H9 (cell line): ENCODE data around the gene ARVCF. TPM values are rescaled to one million over a fixed set of nuclear protein-coding genes. Genes with fewer than 3 reads are reported as not detected.

ENCODE experiments used
- DNase-seq: peaks from one replicate; pipeline ENCODE4 v3.0.0-alpha.2; 2017
- H2AFZ ChIP-seq: one replicate; pipeline ENCODE4 v1.6.1; 2013; ENCODE audit warnings: mild to moderate bottlenecking, low read length, control low read depth, moderate library complexity
- H2AK5ac ChIP-seq: 2 replicates; pipeline ENCODE4 v1.6.1; 2013; ENCODE audit warnings: low read length, control low read depth, mixed read lengths; ENCODE audit not compliant: insufficient read length
- H2BK120ac ChIP-seq: one replicate; pipeline ENCODE4 v1.6.1; 2013; ENCODE audit warnings: low read depth, mild to moderate bottlenecking, low read length, control low read depth, inconsistent platforms; ENCODE audit not compliant: poor library complexity, severe bottlenecking
- H2BK12ac ChIP-seq: 2 replicates; pipeline ENCODE4 v1.6.1; 2013; ENCODE audit warnings: low read length, control low read depth, mixed read lengths, low read depth; ENCODE audit not compliant: insufficient read length
- H2BK15ac ChIP-seq: 2 replicates; pipeline ENCODE4 v1.6.1; 2013; ENCODE audit warnings: low read depth, low read length, control low read depth
- H2BK20ac ChIP-seq: one replicate; pipeline ENCODE4 v1.6.1; 2013; ENCODE audit warnings: low read depth, mild to moderate bottlenecking, low read length, control low read depth, inconsistent platforms; ENCODE audit not compliant: poor library complexity, severe bottlenecking
- H2BK5ac ChIP-seq: 2 replicates; pipeline ENCODE4 v1.6.1; 2013; ENCODE audit warnings: low read length, control low read depth, mixed read lengths; ENCODE audit not compliant: insufficient read length
- H3K14ac ChIP-seq: 2 replicates; pipeline ENCODE4 v1.6.1; 2013; ENCODE audit warnings: low read length, control low read depth; ENCODE audit not compliant: insufficient read depth
- H3K18ac ChIP-seq: 2 replicates; pipeline ENCODE4 v1.6.1; 2013; ENCODE audit warnings: low read depth, mild to moderate bottlenecking, mixed read lengths, low read length, control low read depth; ENCODE audit not compliant: insufficient read length
- H3K23ac ChIP-seq: 2 replicates; pipeline ENCODE4 v1.6.1; 2013; ENCODE audit warnings: low read length, control low read depth, mixed read lengths, low read depth; ENCODE audit not compliant: insufficient read length
- H3K23me2 ChIP-seq: 2 replicates; pipeline ENCODE4 v1.6.1; 2013; ENCODE audit warnings: low read depth, mild to moderate bottlenecking, mixed read lengths, low read length, control low read depth; ENCODE audit not compliant: insufficient read length, poor library complexity, severe bottlenecking
- H3K27ac ChIP-seq: 2 replicates; pipeline ENCODE4 v1.5.1; 2013; ENCODE audit warnings: low read length, control low read depth, mixed read lengths, low read depth; ENCODE audit not compliant: insufficient read length
- H3K27me3 ChIP-seq: 2 replicates; pipeline ENCODE4 v1.6.1; 2013; ENCODE audit warnings: low read length, control low read depth, inconsistent platforms; ENCODE audit not compliant: insufficient read depth
- H3K4ac ChIP-seq: 2 replicates; pipeline ENCODE4 v1.6.1; 2013; ENCODE audit warnings: low read depth, mild to moderate bottlenecking, control low read depth, inconsistent platforms, low read length, moderate library complexity
- H3K4me1 ChIP-seq: 2 replicates; pipeline ENCODE4 v1.6.1; 2013; ENCODE audit warnings: low read length, control low read depth, inconsistent platforms; ENCODE audit not compliant: insufficient read depth
- H3K4me2 ChIP-seq: 2 replicates; pipeline ENCODE4 v1.6.1; 2013; ENCODE audit warnings: low read length, control low read depth, mixed read lengths; ENCODE audit not compliant: insufficient read length, insufficient read depth
- H3K56ac ChIP-seq: 2 replicates; pipeline ENCODE4 v1.6.1; 2013; ENCODE audit warnings: low read depth, mild to moderate bottlenecking, mixed read lengths, low read length, control low read depth; ENCODE audit not compliant: insufficient read length
- H3K79me1 ChIP-seq: 2 replicates; pipeline ENCODE4 v1.6.1; 2013; ENCODE audit warnings: low read depth, mild to moderate bottlenecking, moderate library complexity, low read length, control low read depth, inconsistent platforms; ENCODE audit not compliant: insufficient read depth, poor library complexity, severe bottlenecking
- H3K79me2 ChIP-seq: 2 replicates; pipeline ENCODE4 v1.6.1; 2013; ENCODE audit warnings: low read length, control low read depth, inconsistent platforms; ENCODE audit not compliant: insufficient read depth
- H3K9ac ChIP-seq: 2 replicates; pipeline ENCODE4 v1.6.1; 2013; ENCODE audit warnings: low read length, control low read depth, mixed read lengths; ENCODE audit not compliant: insufficient read length; ENCODE audit errors: extremely low read depth
- H3K9me3 ChIP-seq: one replicate; pipeline ENCODE4 v1.6.1; 2013; ENCODE audit warnings: low read depth, low read length, inconsistent platforms; ENCODE audit not compliant: control insufficient read depth
- H3T11ph ChIP-seq: one replicate; pipeline ENCODE4 v1.6.1; 2013; ENCODE audit warnings: mild to moderate bottlenecking, low read length, control low read depth, inconsistent platforms
- H4K20me1 ChIP-seq: one replicate; pipeline ENCODE4 v1.6.1; 2013; ENCODE audit not compliant: control insufficient read depth, insufficient read length, insufficient read depth
- H4K5ac ChIP-seq: 2 replicates; pipeline ENCODE4 v1.6.1; 2013; ENCODE audit warnings: low read depth, mild to moderate bottlenecking, mixed read lengths, low read length, control low read depth; ENCODE audit not compliant: insufficient read length
- H4K8ac ChIP-seq: replicated peaks from 2 replicates; pipeline ENCODE4 v1.6.1; 2013; ENCODE audit warnings: low read length, control low read depth, mixed read lengths, low read depth; ENCODE audit not compliant: insufficient read length
- H4K91ac ChIP-seq: 2 replicates; pipeline ENCODE4 v1.6.1; 2013; ENCODE audit warnings: low read depth, mild to moderate bottlenecking, moderate library complexity, mixed read lengths, low read length, control low read depth; ENCODE audit not compliant: insufficient read length
- H3K27ac Mint-ChIP-seq, 3 experiments: 2 replicates in 2 of 3; 3 replicates in 1 of 3; pipeline ENCODE4 v1.8.0; 2020 to 2021; ENCODE audit warnings: mixed read lengths in 3 of 3, mild to moderate bottlenecking in 1 of 3, moderate library complexity in 1 of 3
- H3K27me3 Mint-ChIP-seq: 2 replicates; pipeline ENCODE4 v1.8.0; 2021; ENCODE audit warnings: low read depth, mild to moderate bottlenecking, moderate library complexity, mixed read lengths
- H3K36me3 Mint-ChIP-seq, 3 experiments: 2 replicates in 2 of 3; 3 replicates in 1 of 3; pipeline ENCODE4 v1.8.0; 2020 to 2021; ENCODE audit warnings: low read depth in 3 of 3, mixed read lengths in 3 of 3; ENCODE audit not compliant: insufficient read depth in 1 of 3
- H3K4me1 Mint-ChIP-seq, 2 experiments: 2 replicates each; pipeline ENCODE4 v1.8.0; 2020; ENCODE audit warnings: mixed read lengths in 2 of 2
- H3K4me3 Mint-ChIP-seq, 2 experiments: 2 replicates in 1 of 2; 3 replicates in 1 of 2; pipeline ENCODE4 v1.8.0; 2020 to 2021; ENCODE audit warnings: mild to moderate bottlenecking in 2 of 2, mixed read lengths in 2 of 2, moderate library complexity in 1 of 2
- H3K9me3 Mint-ChIP-seq, 2 experiments: 2 replicates in 1 of 2; 3 replicates in 1 of 2; pipeline ENCODE4 v1.8.0; 2020; ENCODE audit warnings: mild to moderate bottlenecking in 2 of 2, mixed read lengths in 2 of 2, moderate library complexity in 1 of 2
- CTCF ChIP-seq: fragments of 200-600 bp; sonication (generic); conservative IDR thresholded peaks from 3 replicates; pipeline ENCODE4 v1.8.0; 2021; ENCODE audit warnings: antibody characterized with exemption, mild to moderate bottlenecking
- WGBS: extraction: QIAGEN DNeasy Blood & Tissue Kit; methylation state at CpG from one replicate; pipeline ENCODE4 v1.1.7; 2013; ENCODE audit warnings: missing lambda C conversion rate, low lambda C conversion rate, mixed read lengths; ENCODE audit not compliant: insufficient read length; ENCODE audit errors: extremely low coverage; 5-methylcytosine and 5-hydroxymethylcytosine counted together
- total RNA-seq: library from RNA; stranded (reverse); gene quantifications from 2 replicates; pipeline ENCODE4 v1.2.1, GENCODE V29; 2021

The ARVCF gene
- total RNA-seq, 1 experiment from 2014 or later = 40.7 TPM

GRCh38 chr22:20058989-20059770 is 42.6 kb upstream of the ARVCF start:
- Mint-ChIP-seq H3K4me1 (no peaks in the 10 kb centered on the region), H3K9me3 (no peaks in the 10 kb centered on the region), H3K27ac (no peak overlapping the region; a peak in 1 of 7 replicates), H3K36me3 (peaks cover 0 to 5% (median 3%) of the 10 kb centered on the region in 3 experiments; a peak in 2 of 7 replicates), H3K27me3 (no peaks in the 10 kb centered on the region; the same call in 1 of the 2 replicates), H3K4me3 (no peak overlapping the region)
- no peak overlapping the region for H2BK5ac ChIP-seq
- H3K4me1 ChIP-seq = no peaks in the 10 kb centered on the region
- no peak overlapping the region for H4K91ac ChIP-seq
- no peak overlapping the region for H3K14ac ChIP-seq
- H2BK120ac ChIP-seq = no peak overlapping the region
- no peak overlapping the region for H4K8ac ChIP-seq
- H3K18ac ChIP-seq = no peak overlapping the region
- H3K27ac ChIP-seq = no peak overlapping the region
- H3K9ac ChIP-seq = no peak overlapping the region
- no CpG with 5 or more reads among the region's 10 CpGs for WGBS
- TF ChIP-seq CTCF = no peak
- no peaks in the 10 kb centered on the region for H3K79me1 ChIP-seq
- H4K5ac ChIP-seq = no peak overlapping the region
- H3K23ac ChIP-seq = no peak overlapping the region
- no peak overlapping the region for H2AFZ ChIP-seq
- H2AK5ac ChIP-seq = no peak overlapping the region
- no peak overlapping the region for H3T11ph ChIP-seq
- H2BK12ac ChIP-seq = no peak overlapping the region
- no peak overlapping the region for H3K4ac ChIP-seq
- no peak overlapping the region for H2BK15ac ChIP-seq
- no peak overlapping the region for H3K4me2 ChIP-seq
- no peaks in the 10 kb centered on the region for H3K23me2 ChIP-seq
- H3K79me2 ChIP-seq = no peaks in the 10 kb centered on the region
- no peaks in the 10 kb centered on the region for H3K27me3 ChIP-seq
- no peaks in the 10 kb centered on the region for H4K20me1 ChIP-seq
- H2BK20ac ChIP-seq = no peak overlapping the region
- DNase-seq = no peak
- no peaks in the 10 kb centered on the region for H3K9me3 ChIP-seq
- no peak overlapping the region for H3K56ac ChIP-seq
